SK-N-SH (cell line): ENCODE results near the gene MALAT1. TPM values are rescaled to one million over a fixed set of nuclear protein-coding genes. Genes with fewer than 3 reads are reported as not detected.

Source experiments
- CTCF ChIA-PET: fragments of 300-600, 350-600 bp; formaldehyde crosslinking; extraction: SDS; loops from one replicate; lab custom pipeline; 2021; lab: Yijun Ruan, JAX
- POLR2A ChIA-PET: fragments of 350-600 bp; sonication (Branson Sonifier 250); formaldehyde crosslinking; extraction: SDS; loops from one replicate; lab custom pipeline; 2020; ENCODE audit warnings: antibody characterized with exemption, inconsistent platforms; lab: Yijun Ruan, JAX
- DNase-seq: peaks from one replicate; pipeline ENCODE4 v3.0.0; 2012
- H2AFZ ChIP-seq: fragments of 200-600 bp; sonication (generic); 2 replicates; pipeline ENCODE4 v1.8.1; 2016; ENCODE audit warnings: antibody characterized with exemption, mild to moderate bottlenecking, low read depth
- H3F3A ChIP-seq: fragments of 200-600 bp; sonication (generic); replicated peaks from 2 replicates; pipeline ENCODE3; 2016; ENCODE audit warnings: antibody characterized with exemption, mild to moderate bottlenecking; ENCODE audit not compliant: insufficient read depth
- H3K27ac ChIP-seq, 2 experiments: fragments of 200-500 bp in 1 of 2; fragments of 200-600 bp in 1 of 2; sonication (Bioruptor generic) in 1 of 2; sonication (generic), shearing (Covaris generic) in 1 of 2; 2 replicates each; pipeline versions ENCODE4 v1.5.1 to v1.6.1; 2014 to 2016; ENCODE audit warnings: low read depth in 2 of 2, inconsistent platforms in 1 of 2, low read length in 1 of 2, mild to moderate bottlenecking in 1 of 2, mixed read lengths in 1 of 2
- H3K27me3 ChIP-seq: fragments of 200-600 bp; sonication (generic), shearing (Covaris generic); 2 replicates; pipeline ENCODE4 v1.6.1; 2016; ENCODE audit warnings: mixed run types; ENCODE audit not compliant: insufficient read depth
- H3K36me3 ChIP-seq, 2 experiments: fragments of 200-500 bp in 1 of 2; fragments of 200-600 bp in 1 of 2; sonication (Bioruptor generic) in 1 of 2; sonication (generic) in 1 of 2; replicated peaks in 1 of 2; 2 replicates each; pipeline versions ENCODE3 to v1.5.1; 2014 to 2016; ENCODE audit warnings: low read length in 1 of 2, mild to moderate bottlenecking in 1 of 2; ENCODE audit not compliant: insufficient read depth in 2 of 2, control insufficient read depth in 1 of 2
- H3K4me1 ChIP-seq, 2 experiments: fragments of 200-500 bp in 1 of 2; fragments of 200-600 bp in 1 of 2; sonication (Bioruptor generic) in 1 of 2; sonication (generic), shearing (Covaris generic) in 1 of 2; 2 replicates each; pipeline versions ENCODE4 v1.5.1 to v1.6.1; 2014 to 2016; ENCODE audit warnings: low read depth in 1 of 2, low read length in 1 of 2, mixed run types in 1 of 2; ENCODE audit not compliant: insufficient read depth in 2 of 2, control insufficient read depth in 1 of 2
- H3K4me2 ChIP-seq: fragments of 200-600 bp; sonication (generic), shearing (Covaris generic); 2 replicates; pipeline ENCODE4 v1.6.1; 2017; ENCODE audit warnings: mixed run types
- H3K4me3 ChIP-seq, 2 experiments: fragments of 200-500 bp in 1 of 2; fragments of 200-600 bp in 1 of 2; sonication (Bioruptor generic) in 1 of 2; sonication (generic), shearing (Covaris generic) in 1 of 2; 2 replicates each; pipeline versions ENCODE4 v1.5.1 to v1.8.1; 2014 to 2016; ENCODE audit warnings: low read depth in 2 of 2, inconsistent platforms in 1 of 2, low read length in 1 of 2, mild to moderate bottlenecking in 1 of 2, mixed read lengths in 1 of 2, moderate library complexity in 1 of 2
- H3K79me2 ChIP-seq: fragments of 200-600 bp; sonication (generic); 2 replicates; pipeline ENCODE4 v1.8.1; 2017; ENCODE audit warnings: mild to moderate bottlenecking; ENCODE audit not compliant: insufficient read depth
- H3K9ac ChIP-seq: fragments of 200-600 bp; sonication (generic); 2 replicates; pipeline ENCODE4 v1.6.1; 2017; ENCODE audit warnings: mixed run types
- H3K9me2 ChIP-seq: fragments of 200-600 bp; sonication (generic); 2 replicates; pipeline ENCODE4 v1.6.1; 2017; ENCODE audit warnings: mixed run types
- H3K9me3 ChIP-seq: fragments of 200-600 bp; sonication (generic); 2 replicates; pipeline ENCODE4 v1.6.1; 2017; ENCODE audit warnings: mixed run types, mild to moderate bottlenecking, moderate library complexity
- H4K20me1 ChIP-seq: fragments of 200-600 bp; sonication (generic); 2 replicates; pipeline ENCODE4 v1.6.1; 2017; ENCODE audit warnings: mild to moderate bottlenecking, mixed run types; ENCODE audit not compliant: insufficient read depth
- CHD2 ChIP-seq: fragments of 150-350 bp; IDR thresholded peaks from 2 replicates; pipeline ENCODE4 v1.6.1; 2018; ENCODE audit warnings: low read length; ENCODE audit not compliant: partially characterized antibody
- CTCF ChIP-seq: fragments of 200-600 bp; sonication (generic); IDR thresholded peaks from 2 replicates; pipeline ENCODE4 v1.6.1; 2017; ENCODE audit warnings: antibody characterized with exemption, mild to moderate bottlenecking, moderate library complexity
- EP300 ChIP-seq, 2 experiments: IDR thresholded peaks; 2 replicates each; pipeline versions ENCODE4 v1.4.0 to v1.6.1; 2012; ENCODE audit warnings: borderline replicate concordance in 1 of 2, low read depth in 1 of 2, low read length in 1 of 2
- EZH2phosphoT487 ChIP-seq: fragments of 200-600 bp; sonication (generic); IDR thresholded peaks from 2 replicates; pipeline ENCODE4 v1.6.1; 2017; ENCODE audit warnings: low read depth, mixed run types, mild to moderate bottlenecking, antibody characterized with exemption, moderate library complexity, borderline replicate concordance
- FOSL2 ChIP-seq: IDR thresholded peaks from 2 replicates; pipeline ENCODE4 v1.4.0; 2012; ENCODE audit warnings: low read depth, mild to moderate bottlenecking, moderate library complexity, borderline replicate concordance
- FOXM1 ChIP-seq: IDR thresholded peaks from 2 replicates; pipeline ENCODE4 v1.4.0; 2012; ENCODE audit warnings: low read depth, mild to moderate bottlenecking
- GABPA ChIP-seq: IDR thresholded peaks from 2 replicates; pipeline ENCODE4 v1.4.0; 2012; ENCODE audit warnings: low read depth, mild to moderate bottlenecking
- JUND ChIP-seq: IDR thresholded peaks from 2 replicates; pipeline ENCODE4 v1.4.0; 2012
- MXI1 ChIP-seq: IDR thresholded peaks from 2 replicates; pipeline ENCODE4 v1.6.1; 2012; ENCODE audit warnings: mild to moderate bottlenecking, low read depth, low read length, improper control_type of control experiment
- NRF1 ChIP-seq: IDR thresholded peaks from 2 replicates; pipeline ENCODE4 v1.6.1; 2012; ENCODE audit warnings: low read depth, mild to moderate bottlenecking, low read length
- PBX3 ChIP-seq: IDR thresholded peaks from 2 replicates; pipeline ENCODE4; 2012
- POLR2AphosphoS5 ChIP-seq: IDR thresholded peaks from 2 replicates; pipeline ENCODE4 v1.6.1; 2012; ENCODE audit warnings: low read depth, low read length
- RAD21 ChIP-seq: IDR thresholded peaks from 2 replicates; pipeline ENCODE4 v1.6.1; 2012; ENCODE audit warnings: mild to moderate bottlenecking, low read length
- RCOR1 ChIP-seq: fragments of 150-350 bp; IDR thresholded peaks from 2 replicates; pipeline ENCODE4 v1.6.1; 2017; ENCODE audit warnings: antibody characterized with exemption, low read length
- RFX5 ChIP-seq: IDR thresholded peaks from 2 replicates; pipeline ENCODE4 v1.6.1; 2012; ENCODE audit warnings: mild to moderate bottlenecking, improper control_type of control experiment, low read length
- SIN3A ChIP-seq: IDR thresholded peaks from 2 replicates; pipeline ENCODE4 v1.6.1; 2012; ENCODE audit warnings: low read depth, mild to moderate bottlenecking, low read length, moderate library complexity, borderline replicate concordance
- SMC3 ChIP-seq: IDR thresholded peaks from 2 replicates; pipeline ENCODE4 v1.6.1; 2012; ENCODE audit warnings: low read depth, low read length, improper control_type of control experiment
- TAF1 ChIP-seq: IDR thresholded peaks from 2 replicates; pipeline ENCODE4 v1.6.1; 2012; ENCODE audit warnings: low read depth, mild to moderate bottlenecking, low read length, moderate library complexity, borderline replicate concordance
- USF2 ChIP-seq: fragments of 150-350 bp; IDR thresholded peaks from 2 replicates; pipeline ENCODE4 v1.6.1; 2017; ENCODE audit warnings: antibody characterized with exemption, low read length, low read depth, borderline replicate concordance
- YY1 ChIP-seq: IDR thresholded peaks from 2 replicates; pipeline ENCODE4 v1.4.0; 2012; ENCODE audit warnings: low read depth, mild to moderate bottlenecking
- ZBTB33 ChIP-seq: IDR thresholded peaks from 2 replicates; pipeline ENCODE4 v1.4.0; 2012; ENCODE audit warnings: low read depth, borderline replicate concordance
- WGBS: methylation state at CpG from one replicate; pipeline ENCODE4 v1.1.6; 2017; ENCODE audit warnings: low lambda C conversion rate; 5-methylcytosine and 5-hydroxymethylcytosine counted together
- polyA plus RNA-seq, 3 experiments: library from polyadenylated mRNA; depleted of rRNA; stranded (reverse); fragments of >200 nt; gene quantifications; 2 replicates each; pipeline ENCODE4 v1.2.3, GENCODE V29; 2012

The MALAT1 gene
- polyA plus RNA-seq, 1 of the 3 experiments (the other 2 are of a cell fraction), result 285 TPM

GRCh38 chr11:65468874-65469333, 29.9 kb upstream of the MALAT1 start:
- Histone ChIP-seq H3K4me3 (no peak overlapping the region), H3K27me3 (no peaks in the 10 kb centered on the region), H4K20me1 (no peaks in the 10 kb centered on the region), H3K27ac (peak overlapping the region in 1 of 2 experiments; percentile 17; a peak in 1 of 4 replicates), H3K4me2 (no peak overlapping the region), H3K9me2 (no peaks in the 10 kb centered on the region), H2AFZ (no peak overlapping the region), H3K9me3 (no peaks in the 10 kb centered on the region), H3K36me3 (no peaks in the 10 kb centered on the region), H3K4me1 (peaks cover 7 to 11% of the 10 kb centered on the region in 2 experiments; a peak in 3 of 4 replicates), H3K9ac (no peak overlapping the region), H3F3A (peaks cover 27% of the 10 kb centered on the region), H3K79me2 (peaks cover 61% of the 10 kb centered on the region)
- CTCF ChIA-PET, result interaction anchor here (0.6 to 6.4 kb wide), 31 partner anchors 9 to 113 kb away, joined by 3 to 79 read pairs (median 4); partner anchors contain the start of gene MALAT1
- 66% methylated on average over 2 of the region's 3 CpGs for WGBS
- peak; percentile 73 for TF ChIP-seq RAD21
- no peak for TF ChIP-seq JUND
- no peak for TF ChIP-seq PBX3
- no peak for TF ChIP-seq FOSL2
- no peak for TF ChIP-seq EZH2phosphoT487
- TF ChIP-seq NRF1, result no peak
- no peak for TF ChIP-seq SIN3A
- no peak for TF ChIP-seq GABPA
- peak; percentile 65 for TF ChIP-seq SMC3
- peak; percentile 60 for TF ChIP-seq CTCF
- no peak for TF ChIP-seq FOXM1
- no peak for TF ChIP-seq EP300 (IDR thresholded peaks at IDR 0.05; ENCODE audit: borderline replicate concordance in 1 of 2, low read depth in 1 of 2, low read length in 1 of 2)
- POLR2A ChIA-PET, result interaction anchor here (1.0 to 13.9 kb wide), 5 partner anchors 30 to 53 kb away, joined by 4 to 591 read pairs (median 5); partner anchors contain the start of genes MALAT1 and NEAT1
- DNase-seq, result peak; percentile 66

- CTCF ChIA-PET, result interaction anchor here (0.9 to 6.4 kb wide), 11 partner anchors 9 to 518 kb away, joined by 3 to 79 read pairs (median 10); partner anchors contain the start of gene MALAT1
- no peak for DNase-seq
- Histone ChIP-seq H3K36me3 (no peaks in the 10 kb centered on the region), H3K9ac (peak overlapping the region; percentile 93; the same call in 1 of the 2 replicates), H2AFZ (no peak overlapping the region), H3K4me3 (no peak overlapping the region), H3F3A (peaks cover 41% of the 10 kb centered on the region), H3K27me3 (no peaks in the 10 kb centered on the region), H3K9me3 (no peaks in the 10 kb centered on the region), H4K20me1 (no peaks in the 10 kb centered on the region), H3K4me1 (peaks cover 7 to 11% of the 10 kb centered on the region in 2 experiments; a peak in 3 of 4 replicates), H3K9me2 (no peaks in the 10 kb centered on the region), H3K27ac (peak overlapping the region in 1 of 2 experiments; percentile 99; a peak in 2 of 4 replicates), H3K4me2 (peak overlapping the region; percentile 82), H3K79me2 (peaks cover 78% of the 10 kb centered on the region)
- 86% methylated on average over 7 of the region's 8 CpGs for WGBS
- POLR2A ChIA-PET, result interaction anchor here (0.7 to 13.9 kb wide), 2 partner anchors 28 to 48 kb away, joined by 3 to 591 read pairs; partner anchors contain the start of genes MALAT1 and NEAT1
- TF ChIP-seq TAF1 (no peak), POLR2AphosphoS5 (no peak), RCOR1 (no peak), MXI1 (no peak), ZBTB33 (no peak), YY1 (no peak), FOSL2 (no peak), RFX5 (no peak), USF2 (no peak), RAD21 (no peak), CHD2 (no peak)
These were observed 28.3 kb upstream of the MALAT1 start for GRCh38 chr11:65470433-65471049.
